MM.1S (cell line): Measurements from ENCODE around the gene CDKN2A.

Experiments
- DNase-seq: peaks from one replicate; pipeline ENCODE4 v3.0.0-alpha.2; 2015
- H2AFZ ChIP-seq: fragments of 300-600 bp; sonication (generic); 2 replicates; pipeline ENCODE4 v1.6.0; 2016; ENCODE audit warnings: antibody characterized with exemption, low read length
- H3F3A ChIP-seq: fragments of 300-600 bp; sonication (generic); 2 replicates; pipeline ENCODE4 v1.6.1; 2016; ENCODE audit warnings: mild to moderate bottlenecking, antibody characterized with exemption, low read length, moderate library complexity, mixed read lengths; ENCODE audit not compliant: insufficient read depth
- H3K27ac ChIP-seq: fragments of 300-600 bp; sonication (generic); 2 replicates; pipeline ENCODE4 v1.5.1; 2016; ENCODE audit warnings: mild to moderate bottlenecking, low read length
- H3K27me3 ChIP-seq: fragments of 300-600 bp; sonication (generic); replicated peaks from 2 replicates; pipeline ENCODE4 v1.6.0; 2016; ENCODE audit warnings: low read length; ENCODE audit not compliant: insufficient read depth
- H3K36me3 ChIP-seq: fragments of 300-600 bp; sonication (generic); replicated peaks from 2 replicates; pipeline ENCODE4 v1.6.1; 2016; ENCODE audit warnings: mild to moderate bottlenecking, low read length, mixed read lengths; ENCODE audit not compliant: insufficient read depth
- H3K4me1 ChIP-seq: fragments of 300-600 bp; sonication (generic); 2 replicates; pipeline ENCODE4 v1.6.1; 2016; ENCODE audit warnings: low read length, mixed read lengths
- H3K4me2 ChIP-seq: fragments of 300-600 bp; sonication (generic); 2 replicates; pipeline ENCODE4 v1.6.0; 2016; ENCODE audit warnings: low read depth, low read length
- H3K4me3 ChIP-seq: fragments of 300-600 bp; sonication (generic); 2 replicates; pipeline ENCODE4 v1.5.1; 2016; ENCODE audit warnings: low read length, mixed read lengths
- H3K79me2 ChIP-seq: fragments of 300-600 bp; sonication (generic); 2 replicates; pipeline ENCODE4 v1.6.1; 2016; ENCODE audit warnings: mixed run types, low read length, mixed read lengths
- H3K9ac ChIP-seq: fragments of 300-600 bp; sonication (generic); 2 replicates; pipeline ENCODE4 v1.6.1; 2016; ENCODE audit warnings: low read length, mixed read lengths
- H3K9me2 ChIP-seq: fragments of 300-600 bp; sonication (generic); replicated peaks from 2 replicates; pipeline ENCODE4 v1.6.1; 2016; ENCODE audit warnings: mild to moderate bottlenecking, low read length, mixed read lengths; ENCODE audit not compliant: insufficient read depth
- H3K9me3 ChIP-seq: fragments of 300-600 bp; sonication (generic); replicated peaks from 2 replicates; pipeline ENCODE4 v1.6.1; 2016; ENCODE audit warnings: mild to moderate bottlenecking, low read length, mixed read lengths; ENCODE audit not compliant: insufficient read depth
- H4K20me1 ChIP-seq: fragments of 300-600 bp; sonication (generic); 2 replicates; pipeline ENCODE4 v1.6.1; 2016; ENCODE audit warnings: mild to moderate bottlenecking, low read length, moderate library complexity, mixed read lengths; ENCODE audit not compliant: insufficient read depth
- EZH2 ChIP-seq: fragments of 300-600 bp; sonication (generic); optimal IDR thresholded peaks from 2 replicates; pipeline ENCODE3; 2017; ENCODE audit warnings: low read depth, mild to moderate bottlenecking, antibody characterized with exemption, low read length, mixed read lengths
- EZH2phosphoT487 ChIP-seq: fragments of 300-600 bp; sonication (generic); IDR thresholded peaks from 2 replicates; pipeline ENCODE4 v1.6.1; 2018; ENCODE audit warnings: antibody characterized with exemption, low read length
- TF ChIP-seq, protein P1 (sequence below): fragments of 300-600 bp; sonication (generic); IDR thresholded peaks from 2 replicates; pipeline ENCODE4 v1.5.1; 2016; ENCODE audit warnings: antibody characterized with exemption, low read length, mixed read lengths

Gene CDKN2A

DNA sequence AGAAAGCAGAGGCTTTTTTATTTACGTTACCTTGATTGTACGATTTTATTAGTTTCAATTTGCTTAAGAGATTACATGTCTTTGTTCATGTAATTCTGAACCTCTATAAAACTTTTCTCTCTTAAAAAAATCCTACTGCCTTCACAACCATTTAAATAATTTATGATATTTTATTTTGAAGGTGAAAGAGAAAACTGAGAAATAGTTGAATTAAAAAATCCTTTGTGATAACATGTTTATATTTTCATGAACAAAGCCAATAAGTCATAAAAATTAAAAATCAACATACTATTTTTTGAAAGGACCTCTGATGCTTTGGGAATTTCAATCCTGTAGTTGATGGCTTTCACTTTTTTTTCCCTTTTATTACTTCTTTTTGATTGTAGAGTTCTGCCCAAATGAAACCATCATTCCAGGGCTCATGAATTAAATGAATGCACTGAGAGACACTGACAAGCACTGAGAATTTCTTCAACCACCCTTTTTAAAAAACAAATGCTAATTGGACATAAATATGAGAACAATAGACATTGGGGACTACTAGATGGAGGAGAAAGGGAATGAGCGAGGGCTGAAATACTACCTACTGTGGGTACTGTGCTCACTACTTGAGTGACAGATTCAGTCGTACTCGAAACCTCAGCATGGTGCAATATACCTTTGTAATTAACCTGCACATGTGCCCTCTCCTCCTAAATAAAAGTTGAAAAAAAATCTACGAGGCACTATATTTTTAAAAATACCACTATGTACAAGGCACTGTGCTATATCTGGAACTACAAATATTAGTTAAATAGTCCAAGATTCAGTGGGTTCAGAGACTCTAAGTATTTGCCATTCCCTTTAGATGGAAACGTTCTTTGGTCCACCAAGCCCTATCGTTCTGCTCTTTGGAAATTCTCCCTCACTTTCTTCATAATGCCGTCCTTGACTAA is 5.9 kb downstream of the CDKN2A start:
- Histone ChIP-seq H3K9me2 (no peaks in the 10 kb centered on the region), H3K27me3 (no peaks in the 10 kb centered on the region), H4K20me1 (no peaks in the 10 kb centered on the region), H3K27ac (no peak overlapping the region), H2AFZ (no peak overlapping the region), H3K79me2 (no peaks in the 10 kb centered on the region), H3K36me3 (no peaks in the 10 kb centered on the region), H3F3A (no peaks in the 10 kb centered on the region), H3K4me2 (peak overlapping the region; percentile 54; the same call in 1 of the 2 replicates), H3K4me1 (no peaks in the 10 kb centered on the region), H3K9me3 (no peaks in the 10 kb centered on the region), H3K9ac (no peak overlapping the region; the same call in 1 of the 2 replicates), H3K4me3 (no peak overlapping the region)
- TF ChIP-seq EZH2: no peak
- no peak for DNase-seq

- Histone ChIP-seq H3K9me2 (no peaks in the 10 kb centered on the region), H2AFZ (no peak overlapping the region), H3K4me2 (no peak overlapping the region), H3F3A (no peaks in the 10 kb centered on the region), H3K36me3 (no peaks in the 10 kb centered on the region), H3K27me3 (no peaks in the 10 kb centered on the region), H4K20me1 (no peaks in the 10 kb centered on the region), H3K4me1 (no peaks in the 10 kb centered on the region), H3K9ac (no peak overlapping the region), H3K4me3 (no peak overlapping the region), H3K27ac (no peak overlapping the region), H3K9me3 (no peaks in the 10 kb centered on the region), H3K79me2 (no peaks in the 10 kb centered on the region)
- TF ChIP-seq EZH2phosphoT487 (no peak), EZH2 (no peak)
- TF ChIP-seq, protein P1, sequence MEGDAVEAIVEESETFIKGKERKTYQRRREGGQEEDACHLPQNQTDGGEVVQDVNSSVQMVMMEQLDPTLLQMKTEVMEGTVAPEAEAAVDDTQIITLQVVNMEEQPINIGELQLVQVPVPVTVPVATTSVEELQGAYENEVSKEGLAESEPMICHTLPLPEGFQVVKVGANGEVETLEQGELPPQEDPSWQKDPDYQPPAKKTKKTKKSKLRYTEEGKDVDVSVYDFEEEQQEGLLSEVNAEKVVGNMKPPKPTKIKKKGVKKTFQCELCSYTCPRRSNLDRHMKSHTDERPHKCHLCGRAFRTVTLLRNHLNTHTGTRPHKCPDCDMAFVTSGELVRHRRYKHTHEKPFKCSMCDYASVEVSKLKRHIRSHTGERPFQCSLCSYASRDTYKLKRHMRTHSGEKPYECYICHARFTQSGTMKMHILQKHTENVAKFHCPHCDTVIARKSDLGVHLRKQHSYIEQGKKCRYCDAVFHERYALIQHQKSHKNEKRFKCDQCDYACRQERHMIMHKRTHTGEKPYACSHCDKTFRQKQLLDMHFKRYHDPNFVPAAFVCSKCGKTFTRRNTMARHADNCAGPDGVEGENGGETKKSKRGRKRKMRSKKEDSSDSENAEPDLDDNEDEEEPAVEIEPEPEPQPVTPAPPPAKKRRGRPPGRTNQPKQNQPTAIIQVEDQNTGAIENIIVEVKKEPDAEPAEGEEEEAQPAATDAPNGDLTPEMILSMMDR: no peak
- DNase-seq: no peak
These were observed 8.1 kb downstream of the CDKN2A start for GRCh38 chr9:21985964-21986667.

GRCh38 chr9:21984101-21984500 is 10.1 kb downstream of the CDKN2A start:
- Histone ChIP-seq H3K36me3 (no peaks in the 10 kb centered on the region), H3K4me2 (no peak overlapping the region), H3K27me3 (no peaks in the 10 kb centered on the region), H3K79me2 (no peaks in the 10 kb centered on the region), H2AFZ (no peak overlapping the region), H3F3A (no peaks in the 10 kb centered on the region), H4K20me1 (no peaks in the 10 kb centered on the region), H3K4me3 (no peak overlapping the region), H3K4me1 (no peaks in the 10 kb centered on the region), H3K9me3 (no peaks in the 10 kb centered on the region), H3K9me2 (no peaks in the 10 kb centered on the region), H3K9ac (no peak overlapping the region), H3K27ac (no peak overlapping the region)
- TF ChIP-seq, protein P1: no peak
- no peak for TF ChIP-seq EZH2
- no peak for TF ChIP-seq EZH2phosphoT487
- no peak for DNase-seq
